Hepatocyte (in vitro differentiated cells): ENCODE data around the gene TTYH2.
"Not testable (repeated sequence)": the region's sequence is repeated elsewhere in the genome, so short reads cannot be mapped to it uniquely, and the experiment has no call there.

Source experiments
- CTCF ChIP-seq: fragments of 200-600 bp; sonication (generic); IDR thresholded peaks from 2 replicates; pipeline ENCODE4 v1.5.1; 2016; ENCODE audit warnings: antibody characterized with exemption, mild to moderate bottlenecking; ENCODE audit not compliant: poor library complexity
- EZH2 ChIP-seq: fragments of 200-600 bp; sonication (generic); IDR thresholded peaks from 2 replicates; pipeline ENCODE4 v1.6.1; 2016; ENCODE audit warnings: antibody characterized with exemption, mild to moderate bottlenecking, borderline replicate concordance
- EZH2phosphoT487 ChIP-seq: fragments of 200-600 bp; sonication (generic); IDR thresholded peaks from one replicate; pipeline ENCODE4 v1.6.1; 2018; ENCODE audit warnings: antibody characterized with exemption, mild to moderate bottlenecking, low read depth, moderate library complexity; ENCODE audit not compliant: unreplicated experiment, severe bottlenecking

GRCh38 chr17:74188687-74189086 is 24.7 kb upstream of the TTYH2 start:
- not testable (repeated sequence) for TF ChIP-seq CTCF, EZH2, EZH2phosphoT487
